Fibroblast of skin of right quadriceps (primary cell): ENCODE data around the gene RMND5A.
A peak's percentile ranks its signal among the peaks of the same experiment; 100 is the strongest.
"Not testable (repeated sequence)": the region's sequence is repeated elsewhere in the genome, so short reads cannot be mapped to it uniquely, and the experiment has no call there.

ENCODE experiments used
- DNase-seq: peaks from one replicate; pipeline ENCODE4 v3.0.0-alpha.2; 2013

Gene RMND5A

DNA sequence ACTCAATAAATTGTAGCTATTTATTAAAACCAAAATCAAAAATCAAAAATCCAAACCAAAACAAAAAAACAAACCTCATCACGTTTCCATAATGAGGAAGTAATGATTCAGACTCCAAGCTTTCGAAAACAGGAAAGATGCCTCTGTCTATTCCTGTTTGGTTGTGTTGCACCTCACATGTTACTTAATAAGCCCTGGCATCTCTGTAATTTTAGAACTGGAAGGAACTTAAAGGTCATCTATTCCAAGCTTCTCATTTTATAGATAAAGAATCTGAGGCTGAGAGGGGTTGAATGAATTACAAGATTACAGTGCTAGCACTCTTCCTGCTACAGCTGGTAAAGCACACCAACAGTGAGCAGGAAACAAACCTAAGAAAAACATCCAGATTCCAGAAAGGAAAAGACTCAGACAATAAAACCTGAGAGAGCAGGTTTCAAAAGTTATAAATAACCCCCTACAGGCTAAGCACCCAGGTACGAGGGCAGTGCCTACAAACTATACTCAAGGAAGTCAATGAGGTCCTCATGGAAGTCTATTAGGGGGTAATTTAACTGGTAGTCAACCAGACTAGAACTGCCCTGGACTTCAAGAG, 5.4 kb upstream of the RMND5A start:
- DNase-seq, result not testable (repeated sequence)

DNA sequence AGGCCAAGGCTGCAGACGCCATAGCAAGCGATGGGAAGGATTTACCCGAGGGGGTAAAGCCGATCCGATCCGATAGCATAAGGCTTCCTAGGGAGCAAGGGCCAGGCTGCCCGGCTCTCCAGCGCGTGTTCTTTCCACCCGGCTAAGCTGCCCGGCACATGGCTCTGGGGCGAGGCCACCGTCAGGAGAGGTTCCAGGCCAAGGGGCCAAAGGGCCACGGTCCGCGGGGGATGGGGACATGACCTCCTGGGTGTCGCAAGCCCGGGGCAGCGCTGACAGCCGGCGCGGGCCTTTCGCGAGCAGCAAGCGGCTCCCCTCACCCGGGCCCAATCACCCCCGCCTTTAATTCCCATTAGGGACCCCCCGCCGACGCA, 841 bp upstream of the RMND5A start:
- DNase-seq, result not testable (repeated sequence)

DNA sequence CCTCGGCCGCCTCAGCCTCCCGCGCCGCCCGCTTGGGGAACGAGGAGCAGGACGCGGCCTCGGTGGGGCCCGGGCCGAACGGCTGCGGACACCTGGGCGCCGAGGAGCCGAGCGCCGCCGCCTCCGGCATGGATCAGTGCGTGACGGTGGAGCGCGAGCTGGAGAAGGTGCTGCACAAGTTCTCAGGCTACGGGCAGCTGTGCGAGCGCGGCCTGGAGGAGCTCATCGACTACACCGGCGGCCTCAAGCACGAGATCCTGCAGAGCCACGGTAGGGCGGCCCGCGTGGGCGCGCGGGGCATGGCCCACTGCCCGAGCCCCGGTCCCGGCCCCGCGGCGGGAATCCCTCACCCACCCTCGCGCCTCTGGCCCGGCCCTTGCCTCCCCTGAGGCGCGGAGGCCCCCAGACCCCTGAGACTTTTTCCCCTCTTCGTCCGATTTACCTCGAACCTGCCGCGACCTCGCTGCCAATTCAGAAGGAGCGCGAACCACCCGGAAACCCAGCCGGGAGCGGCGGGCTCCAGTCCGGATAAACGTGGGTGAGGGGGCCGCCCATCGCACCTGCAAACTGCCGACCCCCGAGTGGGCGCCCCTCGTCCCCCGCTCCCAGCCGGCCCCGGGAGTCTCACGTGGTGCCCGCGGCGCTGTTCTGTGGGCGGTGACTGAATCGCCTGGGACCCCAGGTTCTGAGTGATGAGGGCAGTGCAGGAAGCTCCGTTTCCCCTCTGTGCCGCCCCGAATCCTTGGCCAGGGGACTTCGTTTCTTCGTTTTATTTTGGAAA, 639 bp downstream of the RMND5A start:
- DNase-seq, result peak; percentile 33

DNA sequence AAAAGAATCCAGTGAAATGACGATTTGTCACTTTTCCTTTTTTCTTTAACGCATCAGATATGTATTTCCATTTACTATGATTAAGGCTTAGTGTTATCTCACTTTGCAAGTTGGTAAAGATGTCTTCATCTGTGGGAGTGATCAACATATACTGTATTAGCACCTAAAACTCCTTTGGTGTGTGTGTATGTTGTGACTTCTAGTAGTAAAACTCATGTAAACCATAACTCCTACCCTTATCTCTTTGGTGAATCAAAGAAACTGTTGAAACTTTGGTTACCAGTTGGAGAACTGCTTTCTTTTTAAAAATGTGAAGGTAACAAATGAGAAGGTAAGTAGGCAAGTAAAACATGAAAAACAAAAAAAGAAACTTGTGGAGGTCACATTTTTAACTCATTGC, 5.6 kb downstream of the RMND5A start:
- not testable (repeated sequence) for DNase-seq

DNA sequence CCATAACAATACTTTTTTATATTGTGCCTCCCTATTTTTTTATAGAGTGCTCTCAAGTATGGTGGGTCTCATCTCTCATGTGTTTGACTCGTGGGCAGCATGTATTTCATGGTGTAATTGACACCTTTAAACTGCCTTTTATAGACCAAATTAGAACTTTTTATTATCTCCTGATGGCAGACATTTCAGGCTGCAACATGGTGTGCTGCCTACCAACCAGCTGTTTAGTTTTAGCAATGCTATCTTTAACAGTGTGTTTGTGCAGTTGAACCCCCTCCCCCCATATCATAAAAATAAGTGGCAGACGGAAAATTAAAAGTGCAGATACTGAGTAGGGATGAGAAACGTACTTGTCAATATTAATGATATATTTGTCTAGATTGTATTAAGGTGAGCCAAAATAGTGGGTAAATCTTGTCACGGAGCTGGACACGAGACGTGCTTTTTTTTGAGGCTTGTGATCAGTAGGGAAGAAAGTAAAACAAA, 12.0 kb downstream of the RMND5A start:
- not testable (repeated sequence) for DNase-seq

DNA sequence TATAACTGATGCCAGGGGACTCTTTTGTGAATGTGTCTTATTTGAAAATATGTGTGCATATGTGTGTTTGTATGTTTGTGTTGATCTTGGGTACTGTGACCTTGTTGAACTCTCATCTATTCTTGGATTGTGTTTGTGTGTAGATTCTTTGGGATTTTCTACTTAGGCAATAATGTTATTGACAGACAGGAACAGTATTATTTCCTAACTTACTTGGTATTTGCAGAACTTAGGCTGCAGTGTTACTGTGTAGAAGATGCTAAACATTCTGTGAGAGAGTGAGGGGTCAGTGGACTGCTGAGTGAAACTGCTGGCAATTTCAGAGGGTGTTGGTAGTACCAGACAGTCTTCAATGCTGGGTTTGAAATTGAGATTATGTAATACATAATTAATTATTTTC, 12.7 kb downstream of the RMND5A start:
- DNase-seq, result not testable (repeated sequence)

DNA sequence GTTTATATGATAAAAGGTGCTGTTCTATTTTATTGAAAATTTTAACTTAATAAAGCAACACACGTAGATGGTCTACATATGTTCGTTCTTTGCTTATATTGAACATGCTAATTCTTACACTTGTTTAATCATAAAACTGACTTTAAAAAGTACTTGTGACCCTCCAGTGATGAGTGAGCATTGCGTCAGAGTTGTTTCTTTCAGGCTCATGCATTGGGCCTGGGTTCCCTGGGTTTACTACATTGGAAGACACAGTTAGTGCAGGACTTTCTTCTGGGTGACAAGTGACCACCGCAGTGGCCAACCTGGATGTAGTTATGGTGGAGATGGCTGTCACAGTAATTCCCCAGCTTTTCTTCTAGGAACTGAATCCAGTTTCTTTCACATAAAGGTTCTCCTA, 13.4 kb downstream of the RMND5A start:
- not testable (repeated sequence) for DNase-seq

DNA sequence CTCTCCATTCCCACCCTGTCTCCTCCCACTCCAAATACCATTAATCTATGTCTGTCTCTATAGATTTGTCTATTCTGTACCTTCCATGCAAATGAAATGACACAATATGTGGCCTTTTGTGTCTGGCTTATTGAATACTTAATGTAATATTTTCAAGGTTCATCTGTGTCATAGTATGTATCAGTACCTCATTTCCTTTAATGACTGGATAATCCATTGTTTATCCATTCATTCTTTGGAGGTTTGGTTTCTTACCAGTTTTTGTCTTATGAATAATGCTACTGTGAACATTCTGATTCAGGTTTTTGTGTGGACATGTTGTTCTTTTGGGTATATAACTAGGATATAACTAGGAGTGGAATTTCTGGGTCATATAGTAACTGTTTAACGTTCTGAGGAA, 14.8 kb downstream of the RMND5A start:
- not testable (repeated sequence) for DNase-seq

DNA sequence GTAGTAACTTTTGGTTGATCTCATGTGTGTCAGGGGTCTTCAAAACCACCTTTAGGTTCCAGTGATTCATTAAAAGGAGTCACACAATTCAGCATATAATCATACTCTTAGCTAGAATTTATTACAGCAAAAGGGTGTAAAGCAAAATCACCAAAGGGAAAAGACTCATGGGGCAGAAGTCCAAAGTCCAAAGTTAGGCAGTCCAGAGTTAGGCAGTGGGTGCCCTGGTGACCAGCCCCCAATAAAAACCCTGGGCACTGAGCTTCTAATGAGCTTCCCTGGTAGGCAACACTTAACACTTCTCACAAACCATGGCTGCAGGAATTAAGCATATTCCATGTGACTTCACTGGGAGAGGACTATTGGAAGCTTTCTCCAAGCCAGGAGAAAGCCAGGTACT, 19.4 kb downstream of the RMND5A start:
- not testable (repeated sequence) for DNase-seq

DNA sequence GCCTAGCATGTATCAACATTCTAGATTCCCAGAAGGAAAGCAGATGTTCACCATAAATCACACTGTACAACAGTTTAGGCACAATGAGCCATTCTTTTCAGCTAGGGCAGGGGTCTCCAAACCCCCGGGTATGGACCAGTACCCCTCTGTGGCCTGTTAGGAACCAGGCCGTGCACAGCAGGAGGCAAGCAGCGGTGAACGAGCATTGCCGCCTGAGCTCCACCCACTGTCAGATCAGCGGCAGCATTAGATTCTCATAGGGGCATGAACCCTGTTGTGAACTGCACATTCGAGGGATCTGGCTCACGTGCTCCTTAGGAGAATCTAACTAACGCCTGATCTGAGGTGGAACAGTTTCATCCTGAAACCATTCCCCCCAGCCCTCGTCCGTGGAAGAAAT, 19.8 kb downstream of the RMND5A start:
- DNase-seq, result not testable (repeated sequence)

DNA sequence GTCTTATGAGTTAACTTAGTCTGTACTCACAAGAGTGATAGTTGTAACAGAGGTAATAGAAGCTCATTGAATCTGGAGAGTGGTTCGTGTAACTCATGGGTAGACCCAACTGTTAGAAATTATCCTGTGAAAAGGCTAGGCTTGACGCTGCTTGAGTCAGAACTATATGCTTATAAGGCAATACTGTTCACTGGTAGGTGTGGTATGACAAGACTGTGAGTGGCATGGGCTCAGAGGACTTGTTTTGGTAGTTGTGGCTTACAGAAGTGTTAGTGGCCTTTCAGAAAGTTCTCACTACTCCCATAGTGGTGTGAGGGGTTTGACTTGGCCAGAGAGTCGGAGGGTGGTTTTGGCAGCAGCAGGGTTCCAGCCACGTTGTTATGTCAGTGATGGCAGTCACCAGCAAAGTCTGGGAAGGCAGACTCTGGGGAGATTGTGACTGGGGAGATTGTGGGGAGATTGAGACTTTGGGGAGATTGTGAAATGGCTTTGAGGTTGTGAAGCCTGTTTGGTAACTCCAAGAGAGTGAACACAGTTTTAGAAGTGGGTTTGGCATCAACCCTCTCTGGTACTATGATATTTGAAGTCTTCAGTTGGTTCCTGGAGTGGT, 21.9 kb downstream of the RMND5A start:
- DNase-seq, result not testable (repeated sequence)

DNA sequence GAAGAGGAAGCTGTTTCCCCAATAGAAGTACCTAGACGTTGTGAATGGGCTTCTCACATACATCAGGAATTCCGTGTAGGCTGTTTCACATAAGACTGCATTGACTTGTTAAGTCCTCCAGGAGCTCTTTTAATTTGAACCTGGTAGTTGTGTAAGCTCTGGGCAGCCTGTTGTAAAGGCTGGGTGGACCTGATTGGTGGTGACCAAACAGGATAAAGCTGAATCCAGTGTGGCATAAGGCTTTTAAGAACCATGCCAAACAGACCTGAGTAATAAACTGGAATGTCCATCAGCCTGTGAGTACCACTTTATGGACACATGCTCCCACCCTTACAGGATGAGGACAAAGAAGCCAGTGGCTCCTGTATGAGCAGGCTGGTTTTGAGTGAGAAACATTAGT, 24.1 kb downstream of the RMND5A start:
- DNase-seq, result no peak

DNA sequence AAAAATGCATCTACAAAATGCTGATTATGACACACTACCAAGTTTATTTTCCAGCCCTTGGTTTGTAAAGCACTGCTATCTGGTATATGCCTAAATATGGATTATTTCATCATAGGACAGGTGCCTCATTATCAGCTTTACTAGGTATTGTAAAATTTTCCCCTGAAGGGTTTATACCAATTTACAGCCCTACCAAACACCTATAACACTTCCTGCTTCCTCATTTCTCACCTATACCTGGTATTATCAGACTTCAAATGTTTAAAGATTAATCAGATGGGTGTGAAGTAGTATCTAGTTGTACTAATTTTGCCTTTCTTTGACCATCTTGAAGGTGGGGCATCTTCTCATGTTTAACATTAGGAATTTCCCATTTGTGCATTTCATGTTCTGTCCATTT, 26.8 kb downstream of the RMND5A start:
- no peak for DNase-seq

DNA sequence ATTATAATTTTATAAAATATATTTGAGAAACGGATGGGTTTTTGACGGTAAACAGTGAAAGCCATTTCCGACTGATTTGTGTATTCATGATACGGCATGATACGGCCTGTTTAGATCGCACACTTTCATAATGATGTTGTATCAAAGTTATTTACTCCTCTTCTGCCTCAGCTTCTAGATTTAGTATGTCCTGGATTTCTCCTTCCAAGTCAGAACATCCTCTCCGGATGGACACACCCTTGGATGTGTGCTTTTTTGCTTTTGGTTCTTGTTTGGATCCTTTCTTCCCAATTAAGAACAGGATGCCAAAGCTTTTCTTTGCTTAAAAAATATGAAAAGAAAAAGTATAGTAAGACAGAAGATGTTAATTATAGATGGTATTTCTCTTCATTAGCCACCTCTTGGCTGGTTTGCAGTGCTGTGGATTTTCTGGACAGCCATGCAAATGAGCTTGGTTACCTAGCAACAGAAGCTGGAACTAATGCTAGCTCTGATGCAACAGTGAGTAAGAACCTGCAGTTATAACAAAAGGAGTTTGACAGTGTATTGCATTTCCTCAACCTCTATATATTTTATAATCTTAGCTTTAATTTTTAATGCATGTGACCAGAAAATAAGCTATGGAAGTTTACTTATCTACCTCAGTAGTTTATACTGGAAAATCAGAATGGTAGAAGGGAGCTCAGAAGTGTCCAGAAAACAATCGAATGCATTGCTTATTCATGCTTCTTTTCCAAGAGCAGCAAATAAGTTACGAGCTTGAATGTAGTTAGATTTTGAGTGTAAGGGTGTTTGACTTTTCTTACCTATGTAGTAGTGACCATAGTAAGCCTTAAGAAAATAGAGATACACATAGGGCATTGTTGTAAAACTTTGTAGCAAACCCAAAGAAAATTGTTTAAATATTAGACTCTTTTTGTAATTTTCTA, 27.9 kb downstream of the RMND5A start:
- peak; percentile 86 for DNase-seq

DNA sequence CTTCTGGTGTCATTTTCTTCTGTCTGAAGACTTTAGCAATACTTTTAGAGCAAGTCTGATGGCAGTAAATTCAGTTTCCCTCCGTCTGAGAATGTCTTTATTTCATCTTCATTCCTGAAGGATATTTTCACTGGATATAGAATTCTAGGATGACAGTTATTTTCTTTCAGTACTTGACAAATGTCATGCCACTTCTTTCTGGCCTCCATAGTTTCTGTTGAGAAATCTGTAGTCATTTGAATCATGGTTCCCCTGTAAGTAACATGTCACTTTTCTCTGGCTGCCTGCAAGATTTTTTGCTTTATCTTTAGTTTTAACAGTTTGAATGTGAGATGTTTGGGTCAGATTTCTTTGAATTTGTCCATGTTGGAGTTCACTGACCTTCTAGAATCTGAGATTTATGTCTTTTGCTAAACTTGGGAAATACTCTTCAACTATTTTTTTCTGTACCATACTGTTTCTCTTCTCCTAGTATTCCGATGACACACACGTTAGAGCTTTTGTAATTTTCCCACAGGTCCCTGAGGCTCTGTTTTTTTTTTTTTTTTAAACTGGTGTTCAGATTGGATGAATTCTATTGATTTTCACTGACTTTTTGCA, 30.2 kb downstream of the RMND5A start:
- no peak for DNase-seq

DNA sequence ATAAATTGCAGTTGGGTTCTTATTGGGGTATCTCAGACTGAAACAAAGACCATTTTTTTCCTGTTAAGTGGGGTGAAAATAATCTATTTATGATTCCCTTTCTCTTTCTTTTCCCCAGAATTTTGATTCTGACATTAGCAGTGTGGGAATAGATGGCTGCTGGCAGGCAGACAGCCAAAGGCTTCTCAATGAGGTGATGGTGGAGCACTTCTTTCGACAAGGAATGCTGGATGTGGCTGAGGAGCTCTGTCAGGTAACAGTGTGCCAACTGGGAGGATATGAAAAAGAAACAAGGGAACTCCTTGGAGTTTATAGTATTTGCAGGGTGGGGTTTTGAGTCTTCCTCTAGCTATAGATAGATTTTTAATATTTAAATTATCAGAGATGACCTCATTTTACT, 31.7 kb downstream of the RMND5A start:
- no peak for DNase-seq

DNA sequence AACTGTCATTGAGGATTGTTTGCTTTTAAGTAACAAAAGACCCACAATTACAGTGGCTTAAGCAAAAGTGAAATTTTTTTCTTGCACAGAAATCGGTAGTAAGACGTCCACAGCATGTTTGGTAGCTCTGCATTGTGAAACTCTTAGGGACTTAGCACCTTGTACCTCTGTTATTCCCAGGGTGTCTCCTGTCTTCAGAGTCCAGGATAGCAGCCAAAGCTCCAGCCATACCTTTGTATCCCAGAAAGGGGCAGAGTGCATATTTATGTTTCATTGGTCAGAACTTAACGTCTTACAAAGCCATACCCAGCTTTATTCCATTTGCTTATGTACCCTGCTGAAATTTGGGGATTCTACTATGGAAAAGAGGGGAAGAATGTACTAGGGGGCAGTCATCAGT, 32.8 kb downstream of the RMND5A start:
- no peak for DNase-seq

DNA sequence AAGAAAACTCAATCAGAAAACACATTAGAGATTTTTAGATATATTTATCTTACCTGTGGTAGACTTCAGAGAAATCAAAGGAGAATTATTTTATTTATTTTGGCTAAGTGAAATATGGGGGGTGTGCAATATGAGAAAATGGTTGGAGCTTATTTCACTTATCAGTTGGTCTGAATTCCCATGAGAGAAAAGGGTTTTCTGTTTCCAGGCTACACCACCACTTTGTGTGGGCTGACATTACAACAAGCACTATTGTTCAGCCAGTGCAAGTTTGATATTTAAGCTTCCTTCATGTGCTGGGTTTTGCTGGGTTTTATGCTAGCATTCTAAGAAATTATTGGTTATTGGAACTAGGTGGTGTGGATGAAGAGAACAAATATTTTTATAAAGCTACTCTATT, 33.5 kb downstream of the RMND5A start:
- no peak for DNase-seq

DNA sequence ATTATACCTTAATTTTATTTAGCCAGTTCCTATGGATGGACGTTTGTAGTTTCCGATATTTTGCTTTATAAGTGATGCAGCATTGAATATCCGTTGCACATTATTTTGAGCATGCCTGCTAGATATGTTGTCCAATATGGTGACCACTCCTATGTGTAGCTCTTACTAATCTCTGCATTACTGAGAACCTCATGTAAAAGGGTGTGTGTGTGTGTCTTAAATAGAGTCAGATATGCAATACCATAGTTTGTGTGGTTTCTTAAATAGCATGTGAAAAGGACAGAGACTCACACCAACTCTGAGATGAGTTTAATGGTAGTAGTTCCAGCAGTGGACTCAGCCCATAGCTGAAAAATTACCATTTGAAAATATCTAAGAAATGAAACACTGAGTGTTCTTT, 38.3 kb downstream of the RMND5A start:
- no peak for DNase-seq

DNA sequence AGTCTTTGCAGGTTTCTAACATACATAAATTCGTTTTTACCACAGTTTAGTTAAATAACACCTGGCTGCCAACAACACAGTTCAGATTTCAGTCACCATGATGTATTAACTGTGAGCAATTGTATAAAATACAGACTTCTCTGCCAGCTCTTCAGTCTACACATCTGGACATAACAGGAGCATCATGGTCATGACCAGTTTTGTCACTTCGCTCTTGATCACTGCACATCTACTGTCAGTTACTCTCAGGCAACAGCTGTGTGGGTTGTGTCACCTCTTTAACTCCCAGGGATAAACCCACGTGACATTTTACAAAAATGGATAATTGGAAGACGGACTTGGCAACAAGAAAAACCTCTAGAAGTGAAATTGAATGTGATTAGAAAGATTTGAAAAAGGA, 40.3 kb downstream of the RMND5A start:
- DNase-seq, result no peak

DNA sequence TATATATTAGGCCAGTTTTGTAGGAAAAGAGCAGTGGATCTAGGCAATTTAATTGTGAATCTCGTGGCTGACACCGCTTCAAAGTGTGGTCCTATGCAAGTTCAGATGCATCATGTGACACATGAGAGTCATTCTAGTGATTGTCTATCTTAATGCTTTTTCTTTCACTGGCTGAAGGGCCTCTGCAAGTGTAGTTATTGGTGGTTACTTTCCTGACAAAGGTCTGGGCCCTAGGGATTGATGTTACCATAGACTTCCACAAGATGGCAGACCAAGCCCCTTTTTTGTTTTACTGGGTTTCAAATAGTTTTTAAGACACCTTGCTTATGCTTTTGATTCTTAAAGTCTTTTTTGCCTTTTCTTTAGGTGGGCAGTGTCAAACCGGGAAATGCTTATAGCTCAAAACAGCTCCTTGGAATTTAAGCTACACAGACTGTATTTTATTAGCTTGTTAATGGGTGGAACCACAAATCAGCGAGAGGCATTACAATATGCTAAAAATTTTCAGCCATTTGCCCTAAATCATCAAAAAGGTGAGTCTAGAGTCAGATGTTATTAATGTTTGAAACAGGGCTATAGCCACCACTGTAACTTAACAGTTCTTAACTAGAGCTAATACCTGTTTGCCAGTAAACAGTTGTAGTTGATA, 44.7 kb downstream of the RMND5A start:
- DNase-seq, result peak; percentile 26

DNA sequence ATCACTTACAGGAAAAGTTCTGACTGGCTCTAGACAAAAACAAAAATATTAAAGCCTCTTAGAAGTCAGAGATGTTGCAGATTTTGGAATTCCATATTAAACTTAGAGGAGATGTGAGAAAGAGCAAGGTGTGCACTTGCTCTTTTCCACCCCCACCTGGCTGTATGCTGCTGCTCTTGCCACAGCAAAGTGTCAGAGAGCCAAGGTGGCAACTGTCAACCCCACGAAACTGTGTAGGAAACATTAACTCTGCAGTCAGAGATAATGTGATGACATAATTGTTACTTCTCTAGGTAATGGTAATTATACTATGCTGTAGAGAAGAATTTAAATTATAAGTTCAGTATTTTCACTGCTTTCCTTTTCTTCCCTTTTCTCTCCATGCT, 45.2 kb downstream of the RMND5A start:
- no peak for DNase-seq
